ENCODE measurements around the gene SPATA19.

SPATA19 gene

GRCh38 chr11:133835593-133836548 lies 9.4 kb downstream of the SPATA19 start:
- DNase-seq, result no peak

- DNase-seq, result peak; percentile 48 to 61
Measured at GRCh38 chr11:133834682-133835592, 10.4 kb downstream of the SPATA19 start.

- DNase-seq, result no peak
Measured at GRCh38 chr11:133833898-133834681, 11.2 kb downstream of the SPATA19 start.

DNA sequence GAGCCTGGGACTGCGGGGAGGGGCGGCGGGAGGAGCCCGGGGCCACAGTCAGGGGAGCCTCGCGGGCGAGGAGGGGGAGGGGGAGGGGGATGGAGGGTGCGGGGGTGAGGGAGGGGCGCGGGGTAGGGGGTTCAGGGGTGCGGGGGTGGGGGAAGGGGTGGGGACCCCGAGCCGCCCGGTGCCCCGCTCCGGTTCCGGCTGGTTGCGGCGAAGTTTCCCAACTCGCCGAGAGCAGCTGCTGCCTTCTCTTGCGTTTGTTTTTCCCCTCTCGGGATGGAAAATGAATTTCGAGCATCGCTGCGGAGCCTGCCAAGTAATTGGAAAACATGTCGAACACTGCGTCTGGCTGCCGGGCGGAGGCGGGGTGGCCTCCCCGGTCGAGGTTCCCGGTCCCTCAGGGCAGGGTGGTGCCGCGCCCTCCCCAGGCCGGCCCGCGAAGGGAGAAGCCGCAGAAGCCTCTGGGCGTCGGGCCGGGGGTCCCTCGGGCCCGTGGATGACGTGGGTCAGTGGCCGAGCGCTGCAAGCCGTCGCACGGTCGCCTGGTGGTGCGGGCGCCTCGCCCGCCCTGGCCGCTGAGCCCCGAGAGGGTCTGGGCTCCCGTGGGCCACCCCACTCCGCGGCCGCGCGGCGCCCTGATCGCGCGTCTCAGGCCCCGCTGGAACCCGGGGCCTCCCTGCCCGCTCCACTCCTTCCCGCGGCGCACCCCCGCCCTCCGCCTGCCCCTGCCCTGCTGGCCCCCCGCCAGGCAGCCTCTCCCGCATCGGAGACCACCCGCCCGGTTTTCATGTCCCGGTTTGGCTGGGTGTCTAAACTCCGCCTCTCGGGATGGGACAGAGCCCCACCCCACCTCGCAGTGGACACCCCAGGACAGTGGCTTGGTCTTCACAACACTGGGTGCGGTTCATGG lies 12.1 kb downstream of the SPATA19 start:
- DNase-seq, result no peak

DNA sequence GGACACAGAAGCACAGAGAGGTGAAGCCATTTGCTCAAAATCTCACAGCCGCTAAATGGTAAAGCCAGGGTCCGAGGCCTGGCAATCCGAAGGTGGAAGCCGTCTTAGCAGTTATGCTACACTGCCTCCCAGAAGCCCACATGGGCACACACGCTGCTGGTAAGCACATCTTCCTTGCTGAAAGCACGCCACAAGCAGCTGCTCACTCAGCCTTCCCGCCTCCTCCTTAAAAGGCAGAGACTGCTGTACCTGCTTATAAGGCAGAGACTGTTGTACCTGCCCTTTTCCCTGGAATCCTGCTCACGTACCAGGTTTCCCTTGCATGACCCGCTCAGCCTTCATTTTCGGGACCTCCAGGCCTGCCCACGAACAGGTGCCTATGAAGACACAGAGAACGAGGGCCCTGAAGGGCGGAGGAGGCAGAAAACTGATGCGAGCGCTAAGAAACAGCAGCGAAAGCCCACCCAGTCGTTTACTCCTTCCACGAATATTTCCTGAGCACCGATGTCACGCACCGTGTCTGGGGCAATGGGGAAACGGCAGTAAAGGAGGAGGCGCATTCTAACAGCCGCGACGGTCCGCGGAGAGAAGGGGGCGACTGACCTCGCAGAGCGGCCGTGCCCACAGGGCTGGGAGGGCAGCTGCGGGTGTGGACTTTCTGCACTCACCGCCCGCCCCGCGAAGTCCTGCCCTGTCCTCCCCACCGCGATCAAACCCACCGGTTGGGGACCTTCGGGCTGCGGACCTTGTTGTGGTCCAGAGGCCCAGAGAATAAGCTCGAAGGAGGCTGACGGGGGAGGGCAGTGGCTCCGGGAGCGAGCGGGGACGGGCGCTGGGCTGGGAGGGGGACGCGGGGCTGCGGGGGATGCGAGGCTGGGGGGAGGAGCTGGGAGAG lies 13.0 kb downstream of the SPATA19 start:
- DNase-seq, result no peak

GRCh38 chr11:133830931-133831907 lies 14.1 kb downstream of the SPATA19 start:
- no peak for DNase-seq

- DNase-seq, result no peak
Measured at GRCh38 chr11:133829566-133829965, 15.7 kb downstream of the SPATA19 start.

- DNase-seq, result no peak
Measured at GRCh38 chr11:133828871-133829270, 16.4 kb downstream of the SPATA19 start.

- no peak for DNase-seq
Measured at GRCh38 chr11:133827556-133827955, 17.8 kb downstream of the SPATA19 start.

DNA sequence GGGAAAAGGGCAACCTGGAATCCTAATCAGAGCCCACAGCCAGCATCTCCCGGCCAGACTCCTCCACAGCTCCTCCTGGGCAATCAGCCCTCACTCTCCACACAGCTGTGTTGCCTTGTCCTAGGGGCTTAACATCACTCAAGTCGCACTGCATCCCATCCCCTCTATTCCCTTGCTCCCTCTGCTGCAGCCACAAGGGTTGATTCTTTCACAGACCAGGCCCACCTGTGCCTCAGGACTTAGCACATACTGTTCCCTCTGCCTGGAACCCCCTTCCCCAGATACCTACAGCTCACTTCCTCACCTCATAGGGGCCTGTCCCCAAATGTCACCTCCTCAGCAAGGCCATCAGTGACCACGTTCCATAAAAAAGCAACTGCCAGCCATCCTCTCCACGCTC lies 18.4 kb downstream of the SPATA19 start:
- no peak for DNase-seq

DNA sequence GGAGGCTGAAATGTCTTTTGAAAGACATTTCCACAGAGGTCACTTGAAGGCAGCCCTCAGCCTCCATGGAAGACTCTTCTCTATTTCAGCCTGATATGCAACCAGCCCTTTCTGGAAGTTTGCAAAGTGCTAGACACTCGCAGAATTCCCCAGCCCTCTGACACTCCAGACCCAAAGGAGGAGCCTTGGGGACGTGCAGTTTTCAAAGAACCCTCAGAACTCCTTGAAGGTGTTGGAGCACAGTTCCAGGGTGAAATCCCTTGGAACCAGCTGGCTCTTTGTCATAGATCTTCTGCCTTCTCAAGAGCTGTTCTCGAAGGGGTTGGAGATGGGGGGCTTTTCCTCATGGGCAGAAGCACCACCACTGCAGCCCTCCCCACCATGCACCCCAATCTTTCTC lies 19.6 kb downstream of the SPATA19 start:
- DNase-seq, result no peak

GRCh38 chr11:133825156-133825555 lies 20.2 kb downstream of the SPATA19 start:
- DNase-seq, result no peak

DNA sequence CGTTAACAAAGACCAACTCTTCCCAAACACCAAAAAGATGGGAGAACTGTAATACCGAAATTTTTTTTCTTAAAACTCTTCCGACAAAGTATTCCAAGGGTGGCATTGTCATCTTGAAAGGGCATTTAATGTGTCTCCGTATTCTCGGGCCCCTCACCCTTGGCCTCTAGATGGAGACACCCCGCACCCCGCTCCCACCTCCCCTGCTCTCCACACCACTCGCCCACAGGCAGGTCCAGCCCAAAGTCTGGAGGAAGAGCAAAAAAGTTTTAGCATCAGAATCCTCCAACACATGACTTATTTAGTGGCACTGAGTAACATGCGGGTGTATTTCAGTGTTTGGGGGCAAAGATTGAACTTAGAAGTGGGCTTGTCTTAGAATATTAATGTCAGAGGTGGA lies 20.7 kb downstream of the SPATA19 start:
- DNase-seq, result no peak

DNA sequence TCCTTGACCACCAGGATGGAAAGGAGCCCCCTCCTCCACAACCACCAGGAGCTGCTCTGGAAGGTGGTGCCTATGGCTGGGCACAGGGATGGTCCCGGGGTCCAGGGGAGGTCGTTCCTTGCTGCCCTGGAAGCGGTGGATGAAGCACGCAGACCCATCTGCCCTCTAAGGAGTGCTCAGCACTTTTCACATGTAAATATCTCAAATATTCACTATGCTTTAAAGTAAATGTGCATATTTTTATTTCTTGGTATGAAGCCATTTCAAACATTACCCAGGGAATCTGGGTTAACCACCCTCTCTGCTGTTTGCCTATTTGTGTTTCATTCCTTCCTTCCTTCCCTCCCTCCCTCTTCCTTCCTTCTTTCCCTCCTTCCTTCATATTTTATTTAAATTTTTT lies 21.7 kb downstream of the SPATA19 start:
- no peak for DNase-seq

DNA sequence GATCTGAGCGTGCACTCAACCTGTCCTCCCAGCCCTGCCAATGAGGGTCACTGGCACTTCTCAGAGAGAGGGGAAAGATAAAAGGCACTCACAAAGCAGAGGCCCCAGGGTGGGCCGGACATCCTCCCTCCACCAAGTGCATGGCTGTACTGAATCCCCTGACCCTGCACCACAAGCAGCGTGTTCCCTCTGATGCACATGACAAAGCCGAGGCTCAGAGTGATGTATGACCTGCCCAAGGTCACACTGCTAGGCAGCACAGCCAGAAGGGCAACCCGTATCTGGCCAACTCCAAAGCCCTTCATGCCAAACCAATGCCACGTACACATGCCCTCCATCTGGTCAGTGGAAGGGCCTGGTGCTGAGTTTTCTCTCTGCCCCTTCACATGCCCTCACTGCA lies 22.1 kb downstream of the SPATA19 start:
- no peak for DNase-seq

DNA sequence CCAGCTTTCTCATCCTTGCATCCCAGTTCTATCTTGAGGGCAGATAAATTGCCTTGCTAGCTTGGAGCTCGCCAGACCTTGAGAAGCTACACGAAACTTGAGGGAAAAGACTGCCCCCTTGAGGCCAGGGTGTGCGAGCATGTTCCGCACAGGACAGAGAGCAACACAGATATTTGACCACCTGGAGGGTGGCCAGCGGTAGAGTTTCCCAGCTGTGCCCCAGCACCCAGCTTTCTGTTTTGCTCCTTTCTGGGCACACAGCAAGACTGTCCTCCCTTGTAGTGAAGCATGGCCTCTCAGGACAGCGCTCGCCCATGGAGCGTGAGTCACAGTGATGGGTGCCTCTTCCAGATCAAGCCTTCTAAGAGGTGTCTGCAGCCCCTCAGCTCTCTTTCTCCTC lies 23.5 kb downstream of the SPATA19 start:
- peak; percentile 25 to 47 for DNase-seq

DNA sequence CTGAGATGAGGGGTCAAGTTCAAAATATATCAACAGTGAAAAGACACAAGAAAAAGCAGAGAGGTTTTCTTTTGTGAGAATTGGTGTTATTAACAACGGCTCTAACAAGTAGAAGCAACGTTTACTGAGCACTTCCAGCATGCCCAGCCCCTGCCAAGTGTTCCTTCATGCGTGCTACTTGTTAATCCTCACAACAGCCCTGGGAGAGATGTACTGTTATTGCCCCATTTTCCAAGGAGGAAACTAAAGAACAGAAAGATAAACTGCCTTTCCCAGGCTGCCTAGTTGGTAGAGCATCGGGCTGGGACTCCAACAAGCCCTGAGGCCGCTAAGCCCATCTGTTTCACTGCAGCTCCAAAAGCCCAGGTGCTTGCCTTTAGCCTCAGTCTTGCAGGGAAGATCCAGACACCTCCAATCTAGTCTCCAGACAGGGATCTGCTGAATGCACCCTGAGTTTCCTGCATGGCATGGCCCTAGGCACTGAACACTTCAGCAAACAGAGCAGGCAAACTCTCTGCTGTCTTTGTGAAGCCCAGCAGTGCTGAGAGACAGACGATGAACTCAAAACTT lies 25.5 kb downstream of the SPATA19 start:
- no peak for DNase-seq

- DNase-seq, result no peak
Measured at GRCh38 chr11:133819114-133819513, 26.2 kb downstream of the SPATA19 start.

GRCh38 chr11:133818302-133818701 lies 27.0 kb downstream of the SPATA19 start:
- no peak for DNase-seq

All from activated CD4-positive, alpha-beta T cell treated with anti-CD3 and anti-CD28 coated beads, Interleukin-2, amount 50 U/mL, for 48 hours (primary cell).